Activated T-cell treated with anti-CD3 and anti-CD28 coated beads, Interleukin-2, amount 50 U/mL, for 48 hours (primary cell): Measurements from ENCODE around the gene GJB3.

Experiments used
- DNase-seq, 2 experiments: peaks; one replicate each; pipeline ENCODE4 v3.0.0-alpha.2; 2020

Gene GJB3

GRCh38 chr1:34827341-34827941 lies 46.4 kb downstream of the GJB3 start:
- DNase-seq = no peak

- DNase-seq = no peak
Measured at GRCh38 chr1:34828611-34829010, 47.6 kb downstream of the GJB3 start.

- no peak for DNase-seq
Measured at GRCh38 chr1:34829250-34829649, 48.2 kb downstream of the GJB3 start.

- no peak for DNase-seq
Measured at GRCh38 chr1:34831721-34832246, 50.8 kb downstream of the GJB3 start.

DNA sequence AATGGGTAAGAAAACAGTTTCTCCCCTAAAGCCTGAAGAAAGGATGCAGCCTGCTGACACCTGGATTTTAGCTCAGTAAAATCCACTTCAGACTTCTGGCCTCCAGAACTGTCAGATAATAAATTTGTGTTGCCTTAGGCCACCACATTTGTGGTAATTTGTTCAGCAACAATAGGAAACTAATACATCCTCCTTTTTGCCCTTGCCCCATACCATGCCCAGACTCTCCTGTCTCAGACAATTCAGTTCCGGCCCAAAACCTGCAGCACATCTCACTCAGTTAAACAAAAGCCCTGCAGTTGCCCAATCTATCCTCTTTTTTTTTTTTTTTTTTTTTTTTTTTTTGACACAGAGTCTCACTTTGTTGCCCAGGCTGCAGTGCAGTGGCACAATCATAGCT lies 52.7 kb downstream of the GJB3 start:
- no peak for DNase-seq
